ENCODE results near the gene GOLT1A. TPM values are rescaled to one million over a fixed set of nuclear protein-coding genes. Genes with fewer than 3 reads are reported as not detected.

The GOLT1A gene
- total RNA-seq, 4 donors from 2014 or later, result 0.38 TPM; not detected in 3

DNA sequence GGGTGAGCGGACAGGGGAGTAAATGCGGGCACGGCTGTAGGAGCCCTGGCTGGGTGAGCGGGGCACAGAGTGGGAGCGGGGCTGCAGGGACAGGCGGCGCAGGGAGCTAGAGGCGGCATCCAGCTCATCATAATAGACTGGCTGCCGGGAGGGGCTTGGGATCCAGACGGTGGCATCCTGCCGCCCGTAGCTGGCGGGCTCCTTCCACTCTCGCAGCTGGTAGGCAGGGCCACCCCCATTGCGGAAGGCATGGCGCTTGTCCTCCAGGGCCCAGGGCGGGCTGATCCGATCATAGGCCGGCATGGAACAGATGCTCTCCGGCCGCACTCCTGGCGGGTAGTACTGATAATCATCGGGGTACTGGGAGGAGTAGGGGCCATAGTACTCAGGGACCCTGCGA is 43.7 kb upstream of the GOLT1A start:
- intact Hi-C loops (cut with DNase I), result loop anchor here (5.0 kb wide), 1 partner anchor 105 kb away; no protein-coding TSS in a partner anchor
- TF ChIP-seq CTCF (IDR thresholded peaks at IDR 0.05) (no peak), POLR2A (IDR thresholded peaks at IDR 0.05) (no peak)
- H3K4me1 ChIP-seq, result peaks cover 0 to 3% (median 0%) of the 10 kb centered on the region in 3 donors
- no peaks in the 10 kb centered on the region for H3K27me3 ChIP-seq
- peaks cover 0 to 48% (median 0%) of the 10 kb centered on the region in 3 donors for H3K36me3 ChIP-seq
- H3K4me3 ChIP-seq, result no peak overlapping the region
- DNase-seq, result no peak
- no peak overlapping the region for H3K27ac ChIP-seq
- WGBS, 2 donors, result 89 to 100% methylated on average over 9 to 18 of the region's 24 CpGs
- H3K9me3 ChIP-seq, result no peaks in the 10 kb centered on the region

DNA sequence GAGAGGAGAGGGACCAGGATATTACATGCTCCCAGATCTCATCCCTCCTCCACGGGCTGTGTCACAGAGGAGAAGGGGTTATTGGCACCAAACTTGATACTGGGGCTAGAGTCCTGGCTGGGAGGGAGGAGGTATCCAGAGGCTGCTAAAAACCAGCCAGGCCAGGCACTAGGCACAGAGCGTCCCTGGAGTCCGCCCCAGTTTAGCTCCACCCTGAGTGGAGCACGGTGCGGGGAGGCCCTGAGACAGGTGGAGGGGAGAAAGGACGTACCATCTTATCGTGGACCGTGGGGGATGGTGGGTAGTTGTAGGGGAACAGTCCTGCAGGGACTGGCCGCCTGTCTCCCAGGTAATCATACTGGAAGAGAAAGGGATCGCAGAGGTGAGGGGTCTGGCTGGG is 42.7 kb upstream of the GOLT1A start:
- WGBS, 2 donors, result 77 to 88% methylated on average over 10 of the region's 10 CpGs
- Histone ChIP-seq H3K9me3 (no peaks in the 10 kb centered on the region), H3K27ac (no peak overlapping the region), H3K36me3 (peaks cover 0 to 40% (median 0%) of the 10 kb centered on the region in 3 donors), H3K4me3 (no peak overlapping the region), H3K27me3 (no peaks in the 10 kb centered on the region), H3K4me1 (peaks cover 0 to 3% (median 0%) of the 10 kb centered on the region in 3 donors)
- DNase-seq, result no peak
- TF ChIP-seq POLR2A (IDR thresholded peaks at IDR 0.05), result no peak
- TF ChIP-seq CTCF (IDR thresholded peaks at IDR 0.05), result no peak
- intact Hi-C loops (cut with DNase I), result loop anchor here (5.0 kb wide), 1 partner anchor 106 kb away; no protein-coding TSS in a partner anchor

DNA sequence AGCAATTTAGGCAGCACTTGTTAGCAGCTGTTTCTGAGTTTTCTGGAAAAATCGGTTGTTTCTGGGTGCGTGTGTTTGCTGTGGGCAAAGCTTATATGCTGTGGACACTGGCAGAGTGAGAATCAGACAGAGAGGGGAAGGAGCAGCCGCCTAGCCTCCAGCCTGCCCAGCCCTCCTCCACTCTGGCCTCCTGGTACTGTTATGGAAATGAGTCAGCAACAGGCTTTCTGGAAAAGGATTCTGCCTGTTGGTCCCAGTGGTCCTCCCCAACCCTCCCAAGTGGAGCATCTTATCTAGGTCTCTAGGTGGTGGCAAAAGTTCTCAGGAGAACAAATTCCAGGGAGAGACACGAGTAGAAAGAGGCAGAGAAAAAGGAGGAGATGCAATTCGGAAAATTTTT is 42.2 kb upstream of the GOLT1A start:
- H3K4me3 ChIP-seq, result no peak overlapping the region
- intact Hi-C loops (cut with DNase I), result loop anchor here (5.0 kb wide), 1 partner anchor 106 kb away; no protein-coding TSS in a partner anchor
- peaks cover 0 to 34% (median 0%) of the 10 kb centered on the region in 3 donors for H3K36me3 ChIP-seq
- no peaks in the 10 kb centered on the region for H3K9me3 ChIP-seq
- peak overlapping the region in 1 of 4 donors; percentile 3 for H3K27ac ChIP-seq
- H3K4me1 ChIP-seq, result peaks cover 0 to 3% (median 0%) of the 10 kb centered on the region in 3 donors
- DNase-seq, result no peak
- H3K27me3 ChIP-seq, result no peaks in the 10 kb centered on the region
- 64 to 76% methylated on average over 5 of the region's 5 CpGs for WGBS, 2 donors
- no peak for TF ChIP-seq POLR2A (IDR thresholded peaks at IDR 0.05)
- TF ChIP-seq CTCF (IDR thresholded peaks at IDR 0.05), result no peak

DNA sequence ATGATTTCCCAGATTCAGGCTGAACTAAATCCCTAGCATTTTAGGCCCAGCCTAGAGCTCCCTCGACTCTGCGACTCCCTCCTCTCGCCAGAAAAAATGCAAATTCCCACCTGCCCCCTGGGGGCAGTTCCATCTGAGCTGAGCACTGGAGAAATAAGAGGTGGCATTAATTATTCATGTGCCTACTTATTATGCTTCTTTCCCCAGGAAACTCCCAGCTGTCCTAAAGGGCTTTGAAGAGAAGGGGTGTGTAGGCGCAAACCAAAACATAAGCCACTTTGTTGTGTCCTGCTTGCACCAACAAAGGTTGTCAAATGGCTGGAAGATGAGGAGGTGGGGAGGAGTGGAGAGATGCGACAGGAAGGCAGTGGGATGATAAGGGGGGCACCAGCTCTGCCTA is 41.4 kb upstream of the GOLT1A start:
- Histone ChIP-seq H3K4me3 (no peak overlapping the region), H3K4me1 (peaks cover 0 to 3% (median 0%) of the 10 kb centered on the region in 3 donors), H3K27ac (no peak overlapping the region), H3K36me3 (peaks cover 0 to 27% (median 0%) of the 10 kb centered on the region in 3 donors), H3K27me3 (no peaks in the 10 kb centered on the region), H3K9me3 (no peaks in the 10 kb centered on the region)
- TF ChIP-seq CTCF (IDR thresholded peaks at IDR 0.05), result no peak
- TF ChIP-seq POLR2A (IDR thresholded peaks at IDR 0.05), result no peak
- intact Hi-C loops (cut with DNase I), result loop anchor here (5.0 kb wide), 1 partner anchor 107 kb away; no protein-coding TSS in a partner anchor
- no peak for DNase-seq
- WGBS, 2 donors, result 78 to 85% methylated on average over 4 to 5 of the region's 5 CpGs

DNA sequence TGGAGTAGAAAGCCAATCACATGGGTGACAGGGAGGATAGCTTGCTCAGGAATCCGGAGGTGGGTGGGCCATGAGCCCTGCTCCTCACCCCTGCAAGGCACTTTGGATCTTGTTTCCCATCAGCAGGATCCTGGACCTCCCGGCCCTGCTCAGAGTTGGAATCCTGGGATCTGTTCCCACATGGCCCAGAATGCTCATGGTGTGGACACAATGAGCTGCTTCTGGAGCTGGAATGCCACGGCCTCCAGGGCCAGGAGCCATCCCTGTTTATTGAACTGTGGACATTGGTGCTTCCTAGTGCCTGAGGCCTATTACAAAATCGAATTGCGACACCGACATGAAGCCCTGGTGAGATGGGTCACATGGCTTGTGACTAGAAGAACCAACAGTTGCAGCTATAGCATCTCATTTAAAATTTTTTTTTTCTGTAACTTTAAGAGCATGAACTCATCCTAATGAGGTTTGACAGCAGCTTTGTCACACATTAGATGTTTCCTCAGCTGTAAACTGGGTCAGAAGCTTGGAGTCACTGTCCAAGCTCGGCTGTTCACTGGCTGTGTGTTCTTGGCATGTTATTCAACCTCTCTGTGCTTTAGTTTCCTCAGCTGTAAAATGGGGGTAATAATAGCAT is 40.4 kb upstream of the GOLT1A start:
- Histone ChIP-seq H3K9me3 (no peaks in the 10 kb centered on the region), H3K27me3 (no peaks in the 10 kb centered on the region), H3K36me3 (peaks cover 0 to 24% (median 0%) of the 10 kb centered on the region in 3 donors), H3K4me3 (no peak overlapping the region), H3K27ac (peak overlapping the region in 1 of 4 donors; percentile 18), H3K4me1 (peaks cover 0 to 3% (median 0%) of the 10 kb centered on the region in 3 donors)
- intact Hi-C loops (cut with DNase I), result no loop called here
- WGBS, 2 donors, result 42 to 57% methylated on average over 6 to 7 of the region's 7 CpGs
- DNase-seq, result no peak
- no peak for TF ChIP-seq POLR2A (IDR thresholded peaks at IDR 0.05)
- no peak for TF ChIP-seq CTCF (IDR thresholded peaks at IDR 0.05)

All from esophagus squamous epithelium (tissue), 5 donors.